HL-60 (cell line): ENCODE results near the gene ERCC4.

Experiments used
- DNase-seq, 2 experiments: peaks; one replicate each; pipeline ENCODE4 v3.0.0-alpha.2; 2010 to 2020; ENCODE audit warnings: low read depth in 1 of 2, low spot score in 1 of 2
- H3K27ac ChIP-seq: fragments of 250-450 bp; sonication (Bioruptor Pico); replicated peaks from 2 replicates; pipeline ENCODE4 v1.5.1; 2020; ENCODE audit warnings: mild to moderate bottlenecking, moderate library complexity
- H3K27me3 ChIP-seq: fragments of 250-450 bp; sonication (Bioruptor Pico); 2 replicates; pipeline ENCODE4 v1.5.1; 2021; ENCODE audit warnings: mild to moderate bottlenecking, moderate library complexity; ENCODE audit not compliant: insufficient read depth, poor library complexity, severe bottlenecking
- H3K4me3 ChIP-seq: replicated peaks from 2 replicates; pipeline ENCODE4 v1.5.1; 2011; ENCODE audit warnings: mild to moderate bottlenecking, control low read depth, low read length; ENCODE audit not compliant: insufficient read depth
- CTCF ChIP-seq: IDR thresholded peaks from one replicate; pipeline ENCODE4 v1.5.1; 2011; ENCODE audit warnings: low read length, control low read depth, inconsistent platforms; ENCODE audit not compliant: insufficient read depth
- GABPA ChIP-seq: IDR thresholded peaks from 2 replicates; pipeline ENCODE4 v1.6.1; 2012; ENCODE audit warnings: low read depth
- POLR2AphosphoS5 ChIP-seq: IDR thresholded peaks from 2 replicates; pipeline ENCODE4 v1.6.1; 2012; ENCODE audit warnings: low read depth
- REST ChIP-seq: IDR thresholded peaks from 2 replicates; pipeline ENCODE4 v1.6.1; 2012; ENCODE audit warnings: low read depth; ENCODE audit not compliant: insufficient replicate concordance
- SPI1 ChIP-seq: IDR thresholded peaks from 2 replicates; pipeline ENCODE4 v1.6.1; 2012; ENCODE audit warnings: low read depth, mild to moderate bottlenecking, borderline replicate concordance

ERCC4 gene

GRCh38 chr16:13923703-13924298 is 3.8 kb downstream of the ERCC4 start:
- peak in 1 of 2 experiments; percentile 25 for DNase-seq

GRCh38 chr16:13926464-13926863 is 6.5 kb downstream of the ERCC4 start:
- no peak overlapping the region for H3K27ac ChIP-seq
- no peak for TF ChIP-seq POLR2AphosphoS5
- TF ChIP-seq GABPA: no peak
- TF ChIP-seq CTCF: no peak
- TF ChIP-seq SPI1: no peak
- TF ChIP-seq REST: no peak
- H3K27me3 ChIP-seq: no peaks in the 10 kb centered on the region
- no peak for DNase-seq
- H3K4me3 ChIP-seq: no peak overlapping the region

More at GRCh38 chr16:13923703-13924298, 3.8 kb downstream of the ERCC4 start:
- no peak overlapping the region for H3K4me3 ChIP-seq
- H3K27me3 ChIP-seq: no peaks in the 10 kb centered on the region
- TF ChIP-seq REST (no peak), GABPA (no peak), POLR2AphosphoS5 (no peak), CTCF (no peak), SPI1 (no peak)
- no peak overlapping the region for H3K27ac ChIP-seq

GRCh38 chr16:13926891-13927290 is 6.9 kb downstream of the ERCC4 start:
- Histone ChIP-seq H3K4me3 (no peak overlapping the region), H3K27ac (no peak overlapping the region), H3K27me3 (no peaks in the 10 kb centered on the region)
- no peak for DNase-seq
- TF ChIP-seq SPI1: 0 out of 2 replicates have a peak, but pooled peaks have one; percentile 13
- TF ChIP-seq REST: no peak
- TF ChIP-seq GABPA: no peak
- TF ChIP-seq POLR2AphosphoS5: no peak
- TF ChIP-seq CTCF: no peak
